Transverse colon (tissue), 3 donors: ENCODE results near the gene IL1RAPL1.

ENCODE experiments used
- POLR2A ChIP-seq: fragments of 450-650 bp; IDR thresholded peaks from one replicate; pipeline ENCODE4 v1.6.1; 2016; ENCODE audit warnings: antibody characterized with exemption, mild to moderate bottlenecking, moderate library complexity
- TF ChIP-seq, protein P1 (sequence below), 5 experiments: fragments of 200-600 bp in 3 of 5; fragments of 450-650 bp in 2 of 5; sonication (generic) in 3 of 5; IDR thresholded peaks; 1 replicate in 2 of 5; 2 replicates in 3 of 5; pipeline ENCODE4 v1.5.1; 2016 to 2017; ENCODE audit warnings: antibody characterized with exemption in 5 of 5, inconsistent platforms in 3 of 5, mild to moderate bottlenecking in 2 of 5, moderate library complexity in 1 of 5

DNA sequence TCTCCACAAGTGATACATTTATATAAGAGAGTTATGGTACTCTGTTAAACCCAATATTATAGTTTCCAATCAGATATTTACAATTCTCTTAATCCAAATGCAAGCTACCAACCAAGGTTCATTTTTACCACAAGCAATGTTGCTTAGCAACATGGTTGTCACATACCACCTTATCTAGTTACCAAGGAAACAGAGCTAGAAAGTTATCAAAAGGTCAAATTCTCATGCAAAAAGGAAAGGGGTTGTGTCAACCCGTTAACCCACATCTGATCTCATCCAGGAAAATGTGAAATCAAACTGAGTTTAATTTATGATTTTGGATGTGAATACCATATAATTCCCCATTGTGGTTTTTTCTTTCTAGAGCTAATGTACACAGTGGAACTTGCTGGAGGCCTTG lies 1354.0 kb downstream of the IL1RAPL1 start:
- TF ChIP-seq POLR2A, result no peak
- TF ChIP-seq, protein P1, sequence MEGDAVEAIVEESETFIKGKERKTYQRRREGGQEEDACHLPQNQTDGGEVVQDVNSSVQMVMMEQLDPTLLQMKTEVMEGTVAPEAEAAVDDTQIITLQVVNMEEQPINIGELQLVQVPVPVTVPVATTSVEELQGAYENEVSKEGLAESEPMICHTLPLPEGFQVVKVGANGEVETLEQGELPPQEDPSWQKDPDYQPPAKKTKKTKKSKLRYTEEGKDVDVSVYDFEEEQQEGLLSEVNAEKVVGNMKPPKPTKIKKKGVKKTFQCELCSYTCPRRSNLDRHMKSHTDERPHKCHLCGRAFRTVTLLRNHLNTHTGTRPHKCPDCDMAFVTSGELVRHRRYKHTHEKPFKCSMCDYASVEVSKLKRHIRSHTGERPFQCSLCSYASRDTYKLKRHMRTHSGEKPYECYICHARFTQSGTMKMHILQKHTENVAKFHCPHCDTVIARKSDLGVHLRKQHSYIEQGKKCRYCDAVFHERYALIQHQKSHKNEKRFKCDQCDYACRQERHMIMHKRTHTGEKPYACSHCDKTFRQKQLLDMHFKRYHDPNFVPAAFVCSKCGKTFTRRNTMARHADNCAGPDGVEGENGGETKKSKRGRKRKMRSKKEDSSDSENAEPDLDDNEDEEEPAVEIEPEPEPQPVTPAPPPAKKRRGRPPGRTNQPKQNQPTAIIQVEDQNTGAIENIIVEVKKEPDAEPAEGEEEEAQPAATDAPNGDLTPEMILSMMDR (IDR thresholded peaks at IDR 0.05), result no peak
